Neural cell (in vitro differentiated cells): ENCODE measurements around the gene YPEL1. TPM values are rescaled to one million over a fixed set of nuclear protein-coding genes. Genes with fewer than 3 reads are reported as not detected.
"Not testable (repeated sequence)": the region's sequence is repeated elsewhere in the genome, so short reads cannot be mapped to it uniquely, and the experiment has no call there.

Source experiments
- H2AFZ ChIP-seq: fragments of 200-600, 300-800 bp; sonication (generic), shearing (Covaris generic); 2 replicates; pipeline ENCODE4 v1.6.0; 2014; ENCODE audit warnings: low read depth, mild to moderate bottlenecking, antibody characterized with exemption, low read length, moderate library complexity
- H3F3A ChIP-seq: fragments of 200-600 bp; shearing (Covaris generic); 2 replicates; pipeline ENCODE4 v1.6.1; 2016; ENCODE audit warnings: mild to moderate bottlenecking, moderate library complexity, mixed read lengths, antibody characterized with exemption, low read length; ENCODE audit not compliant: insufficient read depth, poor library complexity, severe bottlenecking
- H3K27ac ChIP-seq: fragments of 200-600, 300-800 bp; sonication (generic), shearing (Covaris generic); 2 replicates; pipeline ENCODE4 v1.5.1; 2014; ENCODE audit warnings: mild to moderate bottlenecking, low read length, moderate library complexity
- H3K27me3 ChIP-seq: fragments of 300-800, 200-600 bp; sonication (generic), shearing (Covaris generic); 2 replicates; pipeline ENCODE4 v1.6.0; 2014; ENCODE audit warnings: mild to moderate bottlenecking, low read depth, low read length, moderate library complexity; ENCODE audit not compliant: insufficient read depth
- H3K36me3 ChIP-seq: fragments of 300-800, 200-600 bp; sonication (generic), shearing (Covaris generic); 2 replicates; pipeline ENCODE4 v1.5.1; 2014; ENCODE audit warnings: mild to moderate bottlenecking, antibody characterized with exemption, low read length, moderate library complexity; ENCODE audit not compliant: insufficient read depth
- H3K4me2 ChIP-seq: fragments of 300-800, 200-600 bp; sonication (generic), shearing (Covaris generic); 2 replicates; pipeline ENCODE4 v1.6.0; 2014; ENCODE audit warnings: mild to moderate bottlenecking, low read length
- H3K4me3 ChIP-seq: fragments of 300-800, 200-600 bp; sonication (generic), shearing (Covaris generic); 2 replicates; pipeline ENCODE4 v1.5.1; 2014; ENCODE audit warnings: mild to moderate bottlenecking, low read length, moderate library complexity
- H3K79me2 ChIP-seq: fragments of 200-600 bp; shearing (Covaris generic); replicated peaks from 2 replicates; pipeline ENCODE4 v1.6.0; 2014; ENCODE audit warnings: mild to moderate bottlenecking, low read length, moderate library complexity; ENCODE audit not compliant: insufficient read depth
- H3K9ac ChIP-seq: fragments of 300-800, 200-600 bp; sonication (generic), shearing (Covaris generic); 2 replicates; pipeline ENCODE4 v1.6.1; 2016; ENCODE audit warnings: mild to moderate bottlenecking, low read length, mixed read lengths
- H3K9me2 ChIP-seq: fragments of 200-600 bp; shearing (Covaris generic); 2 replicates; pipeline ENCODE4 v1.6.1; 2016; ENCODE audit warnings: mild to moderate bottlenecking, low read length, mixed read lengths; ENCODE audit not compliant: insufficient read depth
- H3K9me3 ChIP-seq: fragments of 200-600, 300-800 bp; sonication (generic), shearing (Covaris generic); 2 replicates; pipeline ENCODE4 v1.6.1; 2016; ENCODE audit warnings: mild to moderate bottlenecking, mixed run types, low read length, moderate library complexity, mixed read lengths
- H4K20me1 ChIP-seq: fragments of 200-600 bp; shearing (Covaris generic); 2 replicates; pipeline ENCODE4 v1.6.1; 2016; ENCODE audit warnings: mild to moderate bottlenecking, mixed run types; ENCODE audit not compliant: insufficient read depth
- EP300 ChIP-seq: fragments of 450-650 bp; conservative IDR thresholded peaks from 2 replicates; pipeline ENCODE4 v1.6.1; 2014; ENCODE audit warnings: antibody characterized with exemption, mild to moderate bottlenecking, moderate library complexity; ENCODE audit not compliant: poor library complexity, severe bottlenecking
- EZH2 ChIP-seq: fragments of 200-600, 300-800 bp; shearing (Covaris generic), sonication (generic); IDR thresholded peaks from 2 replicates; pipeline ENCODE4 v1.6.1; 2014; ENCODE audit warnings: antibody characterized with exemption, low read length, borderline replicate concordance, mild to moderate bottlenecking; ENCODE audit not compliant: insufficient read depth, poor library complexity, severe bottlenecking
- MXI1 ChIP-seq: fragments of 450-650 bp; conservative IDR thresholded peaks from 2 replicates; pipeline ENCODE4 v1.6.1; 2014; ENCODE audit warnings: antibody characterized with exemption, mild to moderate bottlenecking; ENCODE audit not compliant: poor library complexity, severe bottlenecking
- POLR2AphosphoS5 ChIP-seq: IDR thresholded peaks from 2 replicates; pipeline ENCODE4 v1.6.1; 2012
- RAD21 ChIP-seq: fragments of 450-650 bp; conservative IDR thresholded peaks from 2 replicates; pipeline ENCODE4 v1.6.1; 2014; ENCODE audit warnings: antibody characterized with exemption, mild to moderate bottlenecking, moderate library complexity
- REST ChIP-seq: IDR thresholded peaks from 2 replicates; pipeline ENCODE4 v1.6.1; 2012; ENCODE audit warnings: borderline replicate concordance
- SMC3 ChIP-seq: fragments of 450-650 bp; conservative IDR thresholded peaks from 2 replicates; pipeline ENCODE4 v1.6.1; 2014; ENCODE audit warnings: antibody characterized with exemption, mild to moderate bottlenecking, moderate library complexity; ENCODE audit not compliant: poor library complexity
- TAF1 ChIP-seq: IDR thresholded peaks from 2 replicates; pipeline ENCODE4 v1.6.1; 2012; ENCODE audit warnings: low read depth
- polyA plus RNA-seq: library from polyadenylated mRNA; depleted of rRNA; stranded (reverse); fragments of >200 nt; gene quantifications from 2 replicates; pipeline ENCODE4 v1.2.3, GENCODE V29; 2014
- TF ChIP-seq, protein P1 (sequence below): fragments of 450-650 bp; IDR thresholded peaks from 2 replicates; pipeline ENCODE4 v1.5.1; 2014; ENCODE audit warnings: antibody characterized with exemption, mild to moderate bottlenecking, moderate library complexity; ENCODE audit not compliant: poor library complexity, severe bottlenecking

The YPEL1 gene
- polyA plus RNA-seq, 1 donor from 2014 or later, result 38.0 TPM

DNA sequence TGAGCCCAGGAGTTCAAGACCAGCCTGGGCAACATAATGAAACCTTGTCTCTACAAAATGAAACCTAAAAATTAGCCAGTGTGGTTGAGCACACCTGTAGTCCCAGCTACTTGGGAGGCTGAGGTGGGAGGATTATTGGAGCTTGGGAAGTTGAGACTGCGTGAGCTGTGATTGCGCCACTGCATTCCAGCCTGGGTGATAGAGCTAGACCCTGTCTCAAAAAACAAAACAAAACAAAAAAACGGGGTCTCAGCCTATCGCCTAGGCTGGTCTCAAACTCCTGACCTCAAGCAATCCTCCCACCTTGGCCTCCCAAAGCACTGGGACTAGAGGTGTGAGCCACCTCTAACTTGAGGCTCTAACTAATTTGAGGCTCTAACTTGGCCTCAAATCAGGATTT is 56.2 kb downstream of the YPEL1 start:
- Histone ChIP-seq H3K27me3 (no peaks in the 10 kb centered on the region), H3K4me2 (no peak overlapping the region), H3K79me2 (no peaks in the 10 kb centered on the region), H3K9ac (no peak overlapping the region), H3K4me3 (no peak overlapping the region), H3K27ac (no peak overlapping the region), H3F3A (no peaks in the 10 kb centered on the region), H2AFZ (no peak overlapping the region), H3K36me3 (no peaks in the 10 kb centered on the region), H3K9me3 (no peaks in the 10 kb centered on the region), H3K9me2 (no peaks in the 10 kb centered on the region), H4K20me1 (no peaks in the 10 kb centered on the region)
- TF ChIP-seq EZH2, result no peak
- TF ChIP-seq, protein P1, sequence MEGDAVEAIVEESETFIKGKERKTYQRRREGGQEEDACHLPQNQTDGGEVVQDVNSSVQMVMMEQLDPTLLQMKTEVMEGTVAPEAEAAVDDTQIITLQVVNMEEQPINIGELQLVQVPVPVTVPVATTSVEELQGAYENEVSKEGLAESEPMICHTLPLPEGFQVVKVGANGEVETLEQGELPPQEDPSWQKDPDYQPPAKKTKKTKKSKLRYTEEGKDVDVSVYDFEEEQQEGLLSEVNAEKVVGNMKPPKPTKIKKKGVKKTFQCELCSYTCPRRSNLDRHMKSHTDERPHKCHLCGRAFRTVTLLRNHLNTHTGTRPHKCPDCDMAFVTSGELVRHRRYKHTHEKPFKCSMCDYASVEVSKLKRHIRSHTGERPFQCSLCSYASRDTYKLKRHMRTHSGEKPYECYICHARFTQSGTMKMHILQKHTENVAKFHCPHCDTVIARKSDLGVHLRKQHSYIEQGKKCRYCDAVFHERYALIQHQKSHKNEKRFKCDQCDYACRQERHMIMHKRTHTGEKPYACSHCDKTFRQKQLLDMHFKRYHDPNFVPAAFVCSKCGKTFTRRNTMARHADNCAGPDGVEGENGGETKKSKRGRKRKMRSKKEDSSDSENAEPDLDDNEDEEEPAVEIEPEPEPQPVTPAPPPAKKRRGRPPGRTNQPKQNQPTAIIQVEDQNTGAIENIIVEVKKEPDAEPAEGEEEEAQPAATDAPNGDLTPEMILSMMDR, result no peak
- no peak for TF ChIP-seq MXI1
- no peak for TF ChIP-seq REST
- no peak for TF ChIP-seq TAF1

GRCh38 chr22:21678842-21679241 is 56.8 kb downstream of the YPEL1 start:
- not testable (repeated sequence) for H3K4me3 ChIP-seq, H3K9ac ChIP-seq, H2AFZ ChIP-seq

DNA sequence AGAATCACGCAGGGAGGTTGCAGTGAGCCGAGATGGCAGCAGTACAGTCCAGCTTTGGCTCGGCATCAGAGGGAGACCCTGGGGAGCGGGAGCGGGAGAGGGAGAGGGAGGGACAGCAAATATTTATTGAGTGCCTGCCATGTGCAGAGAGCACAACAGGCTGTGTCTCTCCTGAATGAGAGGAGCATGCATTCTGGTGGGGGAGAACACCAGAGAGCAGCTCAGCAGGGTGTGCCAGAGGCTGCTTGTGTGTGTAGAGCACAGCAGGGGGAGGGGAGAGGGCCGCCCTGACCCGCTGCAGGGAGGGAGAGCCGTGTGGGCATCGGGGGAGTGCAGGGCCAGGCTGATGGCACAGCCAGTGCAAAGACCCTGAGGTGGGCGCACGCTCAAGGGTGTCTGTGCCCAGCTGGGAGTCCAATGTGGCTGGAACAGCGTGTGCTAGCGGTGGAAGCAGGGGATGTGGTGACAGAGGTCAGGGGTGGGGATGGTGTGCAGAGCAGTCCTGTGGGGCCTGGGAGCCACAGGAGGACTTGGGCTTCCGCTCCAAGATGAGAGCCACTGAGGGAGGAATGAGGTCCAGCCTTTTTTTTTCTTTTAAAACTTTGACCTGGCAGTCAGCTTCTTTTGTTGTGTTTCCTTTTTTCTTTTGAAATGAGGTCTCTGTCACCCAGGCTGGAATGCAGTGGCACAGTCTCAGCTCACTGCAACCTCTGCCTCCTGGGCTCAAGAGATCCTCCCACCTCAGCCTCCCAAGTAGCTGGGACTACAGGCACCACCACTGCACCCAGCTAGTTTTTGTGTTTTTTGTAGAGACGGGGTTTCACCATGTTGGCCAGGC is 57.8 kb downstream of the YPEL1 start:
- H3K9me2 ChIP-seq, result no peaks in the 10 kb centered on the region
- H3K36me3 ChIP-seq, result no peaks in the 10 kb centered on the region
- H3K9ac ChIP-seq, result no peak overlapping the region
- H3K9me3 ChIP-seq, result no peaks in the 10 kb centered on the region
- H3F3A ChIP-seq, result no peaks in the 10 kb centered on the region
- no peak overlapping the region for H3K4me3 ChIP-seq
- no peaks in the 10 kb centered on the region for H4K20me1 ChIP-seq
- H3K27ac ChIP-seq, result no peak overlapping the region
- H2AFZ ChIP-seq, result no peak overlapping the region
- H3K79me2 ChIP-seq, result no peaks in the 10 kb centered on the region
- H3K27me3 ChIP-seq, result no peaks in the 10 kb centered on the region
- TF ChIP-seq RAD21 (no peak), POLR2AphosphoS5 (no peak), EZH2 (no peak), TAF1 (no peak), REST (no peak), EP300 (no peak), SMC3 (no peak)
- TF ChIP-seq, protein P1, result no peak
- H3K4me2 ChIP-seq, result no peak overlapping the region

More at GRCh38 chr22:21678842-21679241, 56.8 kb downstream of the YPEL1 start:
- not testable (repeated sequence) for H3K4me2 ChIP-seq, H3K9me3 ChIP-seq, H3F3A ChIP-seq, H3K79me2 ChIP-seq, H3K27ac ChIP-seq, H3K36me3 ChIP-seq, H3K27me3 ChIP-seq, H4K20me1 ChIP-seq, H3K9me2 ChIP-seq
